Kidney capillary endothelial cell (primary cell): Measurements from ENCODE around the gene ULBP1.
"Not testable (repeated sequence)": the region's sequence is repeated elsewhere in the genome, so short reads cannot be mapped to it uniquely, and the experiment has no call there.

Experiments used
- DNase-seq: peaks from one replicate; pipeline ENCODE4 v3.0.0-alpha.2; 2018; ENCODE audit warnings: low spot score

Gene ULBP1

DNA sequence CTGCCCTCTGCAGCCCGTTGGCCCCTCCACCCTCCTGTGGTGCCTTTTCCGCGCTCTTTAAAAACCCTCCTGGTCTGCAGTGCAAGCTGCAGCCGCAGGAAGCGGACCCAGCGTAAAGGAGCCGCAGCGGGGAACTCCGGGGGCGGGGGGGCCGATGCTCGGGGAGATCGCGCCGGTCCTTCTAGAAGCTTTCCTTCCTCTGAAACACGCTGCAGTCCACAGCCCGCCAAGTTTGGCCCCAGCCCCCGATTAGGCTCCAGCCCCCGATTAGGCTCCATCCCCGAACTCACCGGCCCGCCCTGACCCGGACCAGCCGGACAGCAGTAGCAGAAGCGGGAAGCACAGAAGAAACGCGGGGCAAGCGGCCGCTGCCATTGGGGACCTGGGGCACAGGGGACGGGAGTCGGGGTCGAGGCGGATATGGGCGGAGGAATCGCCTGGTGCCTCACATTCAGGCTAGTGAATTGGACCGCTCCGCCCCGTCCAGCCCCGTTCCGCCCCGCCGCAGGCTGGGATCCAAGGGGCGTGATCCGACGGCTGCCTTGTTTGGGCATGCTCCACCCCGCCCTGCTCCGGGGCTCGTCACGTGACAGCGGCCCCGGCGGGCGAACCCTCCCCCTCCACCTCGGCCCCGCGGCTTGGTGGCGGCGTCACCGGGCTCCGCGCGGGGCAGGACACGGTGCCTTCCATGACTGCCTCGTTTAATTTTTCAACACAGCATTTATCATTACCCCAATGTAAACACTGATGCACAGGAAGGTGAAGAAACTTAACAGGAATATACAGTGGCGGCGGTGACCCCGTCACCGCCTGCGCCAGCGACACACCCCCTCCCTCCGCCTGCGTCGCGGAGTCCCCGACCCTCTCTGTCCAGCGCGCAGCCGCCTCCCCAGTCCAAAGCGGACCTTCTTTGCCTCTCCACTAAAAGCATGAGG lies 41.3 kb downstream of the ULBP1 start:
- peak; percentile 83 for DNase-seq

DNA sequence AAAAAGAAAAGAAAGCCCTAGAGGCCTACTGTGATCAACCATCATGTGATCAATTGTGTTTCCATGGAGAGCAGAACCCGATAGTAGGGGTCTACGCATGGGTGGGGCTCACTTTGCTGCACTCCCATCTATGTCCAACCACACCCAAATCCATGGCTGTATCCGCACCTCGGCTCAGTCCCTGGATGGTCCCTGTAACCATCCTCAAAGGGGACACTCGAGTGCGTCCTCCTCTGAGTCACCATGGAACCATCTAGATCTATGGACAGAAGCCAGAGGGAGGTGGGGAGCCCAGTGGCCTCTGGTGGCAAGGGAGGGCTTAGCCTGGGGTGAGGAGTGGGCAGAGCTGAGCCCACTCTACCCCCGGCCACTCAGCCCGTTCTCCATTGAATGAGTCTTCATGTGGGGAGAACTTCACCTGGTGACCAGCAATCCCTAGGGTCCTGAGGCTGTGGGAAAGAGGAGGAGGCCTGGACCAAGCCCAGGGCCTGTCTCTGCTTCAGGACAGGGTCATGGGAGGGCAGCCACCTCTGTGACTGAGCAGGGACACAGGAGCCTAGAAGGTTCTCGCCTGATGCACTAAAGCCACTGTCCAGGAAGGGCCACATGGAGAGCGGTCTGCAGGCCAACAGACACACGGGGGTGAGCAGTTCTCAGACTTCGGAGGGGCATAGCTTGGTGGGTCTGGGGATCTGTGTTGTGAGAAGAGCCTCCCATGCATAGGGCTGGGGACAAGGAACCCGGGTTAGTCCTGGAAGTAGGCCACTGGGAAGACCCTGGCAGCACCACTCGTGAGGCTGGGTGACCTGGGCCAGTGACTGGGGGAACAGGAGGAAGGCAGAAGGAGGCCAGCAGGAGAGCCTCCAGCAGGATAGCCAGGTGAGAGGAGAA lies 42.3 kb downstream of the ULBP1 start:
- no peak for DNase-seq

DNA sequence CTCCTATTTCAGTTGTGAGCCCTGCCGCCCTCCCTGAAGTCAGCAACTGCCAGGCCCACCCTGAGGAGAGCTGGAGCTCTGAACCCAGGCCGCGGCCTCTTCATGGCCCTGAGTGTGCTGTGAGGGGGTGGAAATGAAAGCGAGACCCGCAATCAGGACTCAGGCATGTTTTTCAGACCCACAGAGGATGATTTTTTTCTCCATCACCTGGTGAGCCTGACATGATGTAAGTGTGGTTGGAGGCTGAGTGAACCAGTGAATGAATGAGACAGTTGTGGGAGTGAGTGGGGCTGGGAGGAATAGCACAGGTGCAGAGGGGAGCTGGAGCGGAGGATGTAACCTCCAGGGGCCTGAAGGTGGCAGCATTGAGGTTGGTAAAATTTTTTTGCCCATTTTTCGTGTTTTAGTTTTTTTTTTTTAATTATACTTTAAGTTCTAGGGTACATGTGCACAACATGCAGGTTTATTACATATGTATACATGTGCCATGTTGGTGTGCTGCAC lies 43.3 kb downstream of the ULBP1 start:
- no peak for DNase-seq

DNA sequence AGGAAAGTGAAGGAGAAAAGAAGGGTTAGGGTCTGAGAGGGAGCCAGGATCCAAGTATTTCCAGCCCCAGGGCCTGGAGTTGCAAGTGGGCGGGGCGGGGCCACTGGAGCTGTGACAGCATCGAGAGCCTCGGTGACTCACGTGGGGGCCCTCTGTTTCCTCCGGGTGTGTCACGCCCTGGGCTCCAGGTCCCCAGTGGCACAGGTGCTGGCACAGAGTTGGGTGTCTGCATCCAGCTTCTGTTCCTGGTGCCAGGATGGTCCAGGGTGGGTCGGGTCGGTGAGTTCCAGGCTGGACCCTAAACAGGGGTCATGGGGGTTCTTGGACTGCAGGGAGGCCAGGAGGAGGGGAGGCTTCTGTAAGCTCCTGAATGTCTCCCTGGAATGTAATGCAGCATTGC lies 44.8 kb downstream of the ULBP1 start:
- DNase-seq: no peak

DNA sequence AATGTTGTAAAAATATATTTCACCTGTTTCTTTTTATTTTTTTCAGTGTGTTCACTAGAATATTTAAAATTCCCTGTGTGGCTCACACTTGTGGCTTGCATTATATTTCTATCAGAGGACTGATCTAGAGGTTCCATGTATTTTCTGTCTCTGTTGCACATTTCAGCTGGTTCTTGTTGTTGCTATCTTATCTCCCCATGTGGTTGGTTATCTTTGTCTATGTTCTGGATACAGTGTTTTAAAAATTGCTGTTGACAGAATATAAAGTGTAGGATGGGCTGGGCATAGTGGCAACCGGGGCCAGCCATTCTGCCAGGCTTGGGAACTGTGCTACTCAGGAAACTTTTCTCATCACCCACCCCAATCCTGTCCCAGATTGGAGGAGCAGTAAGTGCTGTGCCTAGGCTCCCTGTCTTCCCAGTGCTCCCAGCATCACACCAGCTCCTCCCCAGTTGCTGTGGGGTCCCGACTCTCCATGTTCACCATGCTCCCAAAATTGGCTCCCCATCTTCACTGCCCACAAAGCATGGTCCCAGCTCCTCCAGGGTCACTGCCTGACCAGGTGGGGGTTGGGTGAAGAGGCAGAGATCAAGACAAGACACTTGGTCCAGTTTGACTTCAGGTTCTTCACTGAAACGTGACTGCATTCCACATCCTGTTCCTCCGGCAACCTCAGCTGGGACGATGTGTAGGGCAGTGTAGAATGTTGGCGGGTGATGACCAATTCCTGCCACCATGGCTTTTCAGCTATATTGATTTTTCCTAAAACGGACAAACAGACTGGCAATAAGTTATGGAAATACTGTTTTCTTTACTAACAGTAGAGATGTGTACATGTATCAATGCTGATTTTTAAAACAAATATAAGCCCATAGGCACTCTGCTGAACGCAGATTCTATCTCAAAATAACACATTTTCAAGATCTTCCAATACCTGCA lies 49.4 kb downstream of the ULBP1 start:
- DNase-seq: not testable (repeated sequence)

DNA sequence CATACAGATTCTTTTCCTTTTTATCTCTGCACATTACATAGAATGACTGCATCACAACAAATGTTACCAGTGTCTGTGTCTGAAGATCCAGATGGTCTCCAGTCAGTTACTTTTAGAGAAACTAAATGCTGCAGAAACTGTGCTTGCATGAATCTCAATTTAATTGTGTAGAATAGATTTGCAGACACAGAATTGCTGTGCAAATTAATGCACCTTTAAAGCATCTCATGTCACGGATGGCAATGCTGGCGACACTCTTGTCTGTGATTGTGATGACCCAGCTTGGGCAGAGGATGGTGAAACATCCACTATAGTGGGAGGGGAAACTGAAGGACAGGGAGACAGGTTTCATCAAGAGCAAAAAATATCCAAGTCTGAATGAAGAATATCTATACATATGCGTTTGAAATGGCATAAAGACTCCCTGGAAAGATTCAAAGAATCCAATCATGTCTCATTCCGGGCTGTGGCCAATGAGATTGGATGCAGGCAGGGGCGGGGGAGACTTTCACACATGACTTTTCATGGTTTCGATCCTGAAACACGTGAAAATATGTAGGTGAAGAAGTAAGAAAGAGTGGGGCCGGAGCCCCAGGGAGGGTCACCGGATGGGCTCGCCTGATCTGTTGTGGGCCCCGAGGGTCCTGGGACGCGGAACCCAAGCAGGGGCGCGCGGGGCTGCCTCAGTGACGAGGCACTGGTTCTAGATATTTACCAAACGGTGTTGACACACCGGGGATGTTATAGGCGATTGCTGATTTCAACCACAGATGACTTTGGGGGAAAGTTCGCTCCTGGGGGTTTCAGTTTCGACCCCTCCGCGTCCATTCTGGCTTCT lies 50.3 kb downstream of the ULBP1 start:
- not testable (repeated sequence) for DNase-seq

DNA sequence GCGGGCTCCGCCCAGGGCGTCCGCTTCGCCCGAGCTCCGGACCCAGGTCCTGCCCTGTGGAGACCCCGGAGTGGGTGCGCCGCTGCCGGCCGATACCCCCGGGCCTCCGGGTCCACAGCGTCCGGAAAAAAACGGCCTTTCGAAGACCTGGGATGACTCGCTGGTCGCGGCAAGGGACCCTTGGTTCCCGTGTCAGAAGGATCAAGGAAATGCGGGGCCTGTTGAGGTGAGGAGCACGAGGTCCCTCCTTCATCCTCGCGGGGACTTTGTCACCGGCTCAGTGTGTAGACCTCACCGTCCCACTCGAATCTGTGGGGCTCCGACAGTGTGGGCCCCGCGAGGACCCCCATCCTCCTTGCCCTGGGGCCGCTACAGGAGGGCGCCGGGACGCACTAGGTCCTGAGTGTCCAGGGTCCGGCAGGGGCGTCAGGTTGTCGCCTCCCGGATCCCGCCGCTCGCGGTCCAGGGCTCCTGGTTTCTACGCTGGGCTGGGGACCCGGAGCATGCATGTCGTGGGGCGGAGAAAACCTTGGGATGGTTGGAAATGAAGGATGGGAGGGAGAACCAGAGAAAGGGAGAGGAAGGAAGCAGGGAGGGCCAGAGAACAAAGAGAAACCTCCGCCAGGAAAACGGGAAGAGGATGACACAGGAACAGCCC lies 51.0 kb downstream of the ULBP1 start:
- DNase-seq: not testable (repeated sequence)

DNA sequence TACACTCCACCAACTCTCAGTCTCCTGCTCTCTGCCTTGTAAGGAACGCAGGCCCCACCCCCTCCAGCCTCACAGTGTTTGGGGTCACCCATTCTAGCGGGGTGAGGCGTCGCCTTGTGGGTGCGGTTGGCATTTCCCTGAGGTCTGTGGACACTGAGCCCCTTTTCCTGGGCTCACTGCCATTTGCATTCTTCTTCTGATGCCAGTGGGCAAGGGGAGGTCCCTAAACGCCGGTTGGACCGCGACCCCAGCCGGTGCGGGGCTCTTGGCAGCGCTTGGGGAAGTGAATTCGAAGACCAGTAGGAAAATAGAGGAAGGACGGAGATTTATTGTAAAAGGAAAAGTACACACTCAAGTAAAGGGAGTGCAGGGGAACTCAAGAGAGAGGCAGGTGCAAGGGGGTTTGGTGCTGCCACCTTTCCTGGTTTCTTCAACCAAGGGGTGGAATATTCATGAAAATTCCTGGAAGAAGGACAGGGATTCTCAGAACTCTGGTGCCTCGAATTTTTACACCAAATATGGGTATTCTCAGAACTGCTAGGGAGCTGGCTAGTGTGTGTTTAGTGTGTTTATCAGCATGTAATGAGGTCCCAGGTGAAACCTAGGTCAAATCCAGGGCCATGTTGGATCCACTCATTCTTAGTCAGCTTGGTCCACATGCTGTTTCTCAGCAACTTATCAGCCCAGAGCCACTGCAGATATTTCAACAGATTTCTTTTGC lies 51.7 kb downstream of the ULBP1 start:
- not testable (repeated sequence) for DNase-seq

DNA sequence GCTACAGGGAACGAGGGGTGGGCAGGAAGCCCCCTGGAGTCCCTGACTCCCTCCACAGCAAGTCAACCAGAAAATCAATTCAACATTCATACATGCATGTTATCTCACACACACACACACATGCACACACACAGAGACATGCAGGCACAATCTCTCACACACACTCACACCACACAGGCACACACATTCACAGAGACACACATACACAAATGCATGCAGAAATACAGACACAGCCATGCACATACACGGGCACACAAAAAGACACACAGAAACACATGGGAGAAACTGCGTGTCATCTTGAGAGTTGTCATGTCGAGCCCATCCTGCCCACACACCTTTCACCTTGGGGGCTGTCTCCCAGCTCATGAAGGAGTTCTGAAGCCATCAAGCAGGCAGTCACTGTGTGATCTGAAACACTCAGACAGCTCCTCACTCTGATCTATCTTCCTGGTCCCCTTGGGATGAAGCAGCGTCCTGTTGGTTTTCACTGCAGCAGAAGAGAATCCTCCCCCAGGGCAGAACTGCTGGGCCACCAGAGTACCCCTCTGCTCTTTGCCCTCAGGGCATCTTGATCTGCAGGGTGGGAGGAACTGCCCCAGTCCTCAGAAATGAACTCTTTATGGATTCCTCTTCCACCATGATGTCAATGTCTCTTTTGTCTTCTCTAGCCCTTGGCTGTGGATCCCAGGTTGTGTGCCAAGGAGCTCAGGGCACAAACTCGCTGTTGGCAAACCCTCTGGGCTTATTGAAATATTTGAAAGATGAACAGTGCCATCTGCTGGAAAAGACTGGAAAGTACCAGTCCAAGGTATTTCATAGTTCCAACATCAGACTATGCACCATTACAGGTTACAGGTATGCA lies 52.8 kb downstream of the ULBP1 start:
- peak; percentile 75 for DNase-seq

DNA sequence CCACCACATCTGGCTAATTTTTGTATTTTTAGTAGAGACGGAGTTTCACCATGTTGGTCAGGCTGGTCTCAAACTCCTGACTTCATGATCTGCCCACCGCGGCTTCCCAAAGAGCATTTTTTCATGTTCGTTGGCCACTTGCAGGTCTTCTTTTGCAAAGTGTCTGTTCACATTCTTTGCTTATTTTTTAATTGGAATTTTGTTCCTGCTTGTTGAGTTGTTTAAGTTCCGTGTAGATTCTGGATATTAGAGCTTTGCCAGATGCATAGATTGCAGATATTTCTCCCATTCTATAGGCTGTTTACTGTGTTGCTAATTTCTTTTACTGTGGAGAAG lies 53.4 kb downstream of the ULBP1 start:
- not testable (repeated sequence) for DNase-seq

DNA sequence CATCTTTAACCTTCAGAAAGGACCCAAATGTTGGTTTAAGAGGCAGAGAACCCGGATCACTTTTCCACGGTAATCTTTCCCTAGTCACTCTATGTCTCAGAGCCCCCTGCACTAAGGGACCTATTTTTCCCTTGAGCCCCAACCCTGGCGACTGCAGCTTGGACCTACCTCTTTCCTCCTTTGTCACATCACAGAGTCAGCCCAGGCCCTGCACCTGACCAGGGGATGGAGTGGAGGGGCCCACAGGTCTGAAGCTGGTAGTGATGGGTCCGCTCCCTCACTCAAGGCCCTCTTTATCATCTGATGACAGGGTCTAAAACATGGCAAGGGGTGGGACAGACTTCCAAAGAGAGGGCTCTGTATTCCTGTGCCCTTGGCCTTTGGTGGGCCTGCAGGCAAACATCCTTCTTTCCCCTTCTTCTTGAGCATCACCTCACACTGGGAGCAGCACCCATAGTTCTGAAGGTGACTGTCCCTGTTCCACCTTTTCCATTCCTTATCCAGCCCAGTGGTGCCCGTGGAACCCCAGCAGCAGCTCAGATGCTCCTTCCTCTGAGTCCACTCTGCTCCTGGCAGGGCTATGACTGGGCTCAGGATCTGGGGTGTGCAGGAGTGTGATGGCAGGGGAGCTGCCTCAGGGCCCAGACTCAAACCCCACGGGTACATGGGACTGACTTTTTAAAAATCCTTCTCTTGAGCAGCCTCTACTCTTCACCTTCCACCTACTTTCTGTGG lies 55.3 kb downstream of the ULBP1 start:
- no peak for DNase-seq

DNA sequence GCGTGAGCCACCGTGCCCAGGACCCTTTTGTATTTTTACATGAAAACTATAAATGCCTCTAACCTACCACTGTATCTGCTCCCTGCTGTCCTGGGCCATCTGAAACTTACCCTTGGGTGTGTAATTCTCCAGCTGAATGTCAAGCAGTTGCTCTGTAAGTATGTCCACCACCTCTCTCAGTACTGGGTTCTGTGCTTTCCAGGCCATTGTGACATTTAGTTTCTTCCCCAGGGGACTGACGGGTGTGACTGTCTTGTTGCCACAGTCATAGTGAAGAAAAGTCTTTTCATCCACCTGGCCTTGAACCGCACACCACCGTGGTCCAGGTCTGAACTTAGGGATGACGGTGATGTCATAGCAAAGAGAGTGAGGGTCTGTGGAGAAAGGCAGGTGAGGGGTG lies 58.1 kb downstream of the ULBP1 start:
- not testable (repeated sequence) for DNase-seq
